Measurements from ENCODE around the gene FIGNL2.

DNA sequence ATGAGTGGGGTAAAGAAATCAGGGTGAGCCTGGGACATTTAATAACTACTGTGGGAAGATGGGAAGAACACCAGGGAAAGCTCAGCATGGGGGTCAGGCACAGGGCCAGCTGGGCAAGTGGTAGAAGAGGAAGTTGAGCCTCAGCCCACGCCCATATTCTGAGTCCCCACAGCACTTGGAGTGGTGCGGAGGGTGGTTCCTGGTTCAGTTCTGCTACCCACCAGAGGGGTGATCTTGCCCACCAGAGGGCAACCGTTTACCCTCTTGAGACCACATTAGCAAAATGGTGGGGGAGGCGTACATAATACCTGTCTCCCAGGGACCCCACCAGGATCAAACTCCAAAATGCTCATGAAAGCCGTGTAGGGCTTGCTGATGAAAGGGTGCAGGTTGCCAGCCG lies 22.6 kb upstream of the FIGNL2 start:
- TF ChIP-seq TAF1 (conservative IDR thresholded peaks at IDR 0.05) (no peak), CTCF (IDR thresholded peaks at IDR 0.05; ENCODE audit: low read depth, low read length, missing input control) (no peak), SP1 (IDR thresholded peaks at IDR 0.05) (no peak), JUND (IDR thresholded peaks at IDR 0.05) (no peak), GABPA (IDR thresholded peaks at IDR 0.05 in 1 of 2, conservative IDR thresholded peaks at IDR 0.05 in 1 of 2) (no peak), RAD21 (IDR thresholded peaks at IDR 0.05) (no peak), FOXA2 (IDR thresholded peaks at IDR 0.05) (no peak), YY1 (IDR thresholded peaks at IDR 0.05) (no peak), RXRA (IDR thresholded peaks at IDR 0.05) (no peak)
- TF ChIP-seq, protein P1, sequence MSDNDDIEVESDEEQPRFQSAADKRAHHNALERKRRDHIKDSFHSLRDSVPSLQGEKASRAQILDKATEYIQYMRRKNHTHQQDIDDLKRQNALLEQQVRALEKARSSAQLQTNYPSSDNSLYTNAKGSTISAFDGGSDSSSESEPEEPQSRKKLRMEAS (IDR thresholded peaks at IDR 0.05), result no peak
- TF ChIP-seq, protein P2, sequence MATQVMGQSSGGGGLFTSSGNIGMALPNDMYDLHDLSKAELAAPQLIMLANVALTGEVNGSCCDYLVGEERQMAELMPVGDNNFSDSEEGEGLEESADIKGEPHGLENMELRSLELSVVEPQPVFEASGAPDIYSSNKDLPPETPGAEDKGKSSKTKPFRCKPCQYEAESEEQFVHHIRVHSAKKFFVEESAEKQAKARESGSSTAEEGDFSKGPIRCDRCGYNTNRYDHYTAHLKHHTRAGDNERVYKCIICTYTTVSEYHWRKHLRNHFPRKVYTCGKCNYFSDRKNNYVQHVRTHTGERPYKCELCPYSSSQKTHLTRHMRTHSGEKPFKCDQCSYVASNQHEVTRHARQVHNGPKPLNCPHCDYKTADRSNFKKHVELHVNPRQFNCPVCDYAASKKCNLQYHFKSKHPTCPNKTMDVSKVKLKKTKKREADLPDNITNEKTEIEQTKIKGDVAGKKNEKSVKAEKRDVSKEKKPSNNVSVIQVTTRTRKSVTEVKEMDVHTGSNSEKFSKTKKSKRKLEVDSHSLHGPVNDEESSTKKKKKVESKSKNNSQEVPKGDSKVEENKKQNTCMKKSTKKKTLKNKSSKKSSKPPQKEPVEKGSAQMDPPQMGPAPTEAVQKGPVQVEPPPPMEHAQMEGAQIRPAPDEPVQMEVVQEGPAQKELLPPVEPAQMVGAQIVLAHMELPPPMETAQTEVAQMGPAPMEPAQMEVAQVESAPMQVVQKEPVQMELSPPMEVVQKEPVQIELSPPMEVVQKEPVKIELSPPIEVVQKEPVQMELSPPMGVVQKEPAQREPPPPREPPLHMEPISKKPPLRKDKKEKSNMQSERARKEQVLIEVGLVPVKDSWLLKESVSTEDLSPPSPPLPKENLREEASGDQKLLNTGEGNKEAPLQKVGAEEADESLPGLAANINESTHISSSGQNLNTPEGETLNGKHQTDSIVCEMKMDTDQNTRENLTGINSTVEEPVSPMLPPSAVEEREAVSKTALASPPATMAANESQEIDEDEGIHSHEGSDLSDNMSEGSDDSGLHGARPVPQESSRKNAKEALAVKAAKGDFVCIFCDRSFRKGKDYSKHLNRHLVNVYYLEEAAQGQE (IDR thresholded peaks at IDR 0.05), result no peak
